GM13977 (cell line): Measurements from ENCODE around the gene DMXL2.

Source experiments
- DNase-seq: peaks from one replicate; pipeline ENCODE4 v3.0.0; 2012; ENCODE audit warnings: low spot score
- in situ Hi-C: fragments of 300-500 bp; cut with MboI; formaldehyde crosslinking; loops from one replicate; pipeline ENCODE4 v1.12.0; 2022; ENCODE audit warnings: low sequenced_read_pairs, low pct_unique_long_range_greater_than_20kb, mixed read lengths, inconsistent platforms; ENCODE audit not compliant: unreplicated experiment
- TF ChIP-seq, protein P1 (sequence below): IDR thresholded peaks from 2 replicates; pipeline ENCODE4 v1.5.1; 2012; ENCODE audit warnings: mild to moderate bottlenecking, control low read depth; ENCODE audit not compliant: insufficient read depth; ENCODE audit errors: extremely low read depth, missing control alignments

DMXL2 gene

DNA sequence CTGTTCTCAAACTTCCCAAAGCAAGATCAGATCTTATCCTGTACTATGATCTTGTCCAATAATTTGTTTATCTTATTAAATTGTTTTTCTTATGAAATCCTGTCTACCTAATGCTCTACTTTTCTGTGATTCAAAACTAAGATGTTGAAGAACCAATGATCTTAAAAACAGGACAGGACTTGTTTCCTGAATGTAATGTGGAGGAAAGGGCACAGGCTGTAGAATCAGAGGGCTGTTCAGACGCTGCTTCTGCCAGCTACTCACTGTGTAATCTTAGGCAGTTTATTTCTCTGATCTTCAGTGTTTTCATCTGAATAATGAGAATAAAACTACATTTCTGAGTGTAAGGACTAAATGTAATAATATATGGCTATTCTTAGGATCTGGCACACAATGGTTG is 20.1 kb upstream of the DMXL2 start:
- no peak for DNase-seq
- TF ChIP-seq, protein P1, sequence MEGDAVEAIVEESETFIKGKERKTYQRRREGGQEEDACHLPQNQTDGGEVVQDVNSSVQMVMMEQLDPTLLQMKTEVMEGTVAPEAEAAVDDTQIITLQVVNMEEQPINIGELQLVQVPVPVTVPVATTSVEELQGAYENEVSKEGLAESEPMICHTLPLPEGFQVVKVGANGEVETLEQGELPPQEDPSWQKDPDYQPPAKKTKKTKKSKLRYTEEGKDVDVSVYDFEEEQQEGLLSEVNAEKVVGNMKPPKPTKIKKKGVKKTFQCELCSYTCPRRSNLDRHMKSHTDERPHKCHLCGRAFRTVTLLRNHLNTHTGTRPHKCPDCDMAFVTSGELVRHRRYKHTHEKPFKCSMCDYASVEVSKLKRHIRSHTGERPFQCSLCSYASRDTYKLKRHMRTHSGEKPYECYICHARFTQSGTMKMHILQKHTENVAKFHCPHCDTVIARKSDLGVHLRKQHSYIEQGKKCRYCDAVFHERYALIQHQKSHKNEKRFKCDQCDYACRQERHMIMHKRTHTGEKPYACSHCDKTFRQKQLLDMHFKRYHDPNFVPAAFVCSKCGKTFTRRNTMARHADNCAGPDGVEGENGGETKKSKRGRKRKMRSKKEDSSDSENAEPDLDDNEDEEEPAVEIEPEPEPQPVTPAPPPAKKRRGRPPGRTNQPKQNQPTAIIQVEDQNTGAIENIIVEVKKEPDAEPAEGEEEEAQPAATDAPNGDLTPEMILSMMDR: no peak
- in situ Hi-C loops: no loop called here

DNA sequence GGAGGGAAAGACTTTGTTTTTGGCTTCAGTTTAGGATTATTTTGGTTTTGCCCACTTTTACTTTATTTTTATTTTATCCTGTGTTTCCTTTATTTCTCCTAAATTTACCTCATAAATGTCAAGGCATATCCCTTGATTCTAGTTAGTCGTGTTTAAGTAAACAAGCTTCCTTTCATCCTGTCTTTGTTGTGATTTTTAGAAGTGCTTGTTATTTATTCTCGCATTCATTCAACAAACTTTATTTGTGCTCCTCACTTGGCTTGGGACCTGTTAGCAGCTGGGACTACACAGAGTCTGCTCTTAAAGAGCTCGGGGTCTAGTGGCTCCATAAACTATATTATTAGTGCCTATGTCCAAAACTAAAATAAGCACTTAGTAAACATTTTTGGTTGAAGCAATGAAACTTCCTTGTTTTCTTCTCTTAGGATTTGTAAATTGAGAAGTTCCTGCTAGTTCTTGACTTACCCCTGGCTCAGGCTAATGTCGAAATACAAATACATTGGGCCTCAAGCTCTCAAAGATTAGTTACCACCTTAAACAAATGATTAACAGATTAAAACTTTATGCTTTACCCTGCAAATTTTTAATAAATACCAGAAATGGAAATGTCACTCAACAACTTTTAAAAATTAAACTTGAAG is 19.0 kb upstream of the DMXL2 start:
- in situ Hi-C loops: no loop called here
- DNase-seq: no peak

DNA sequence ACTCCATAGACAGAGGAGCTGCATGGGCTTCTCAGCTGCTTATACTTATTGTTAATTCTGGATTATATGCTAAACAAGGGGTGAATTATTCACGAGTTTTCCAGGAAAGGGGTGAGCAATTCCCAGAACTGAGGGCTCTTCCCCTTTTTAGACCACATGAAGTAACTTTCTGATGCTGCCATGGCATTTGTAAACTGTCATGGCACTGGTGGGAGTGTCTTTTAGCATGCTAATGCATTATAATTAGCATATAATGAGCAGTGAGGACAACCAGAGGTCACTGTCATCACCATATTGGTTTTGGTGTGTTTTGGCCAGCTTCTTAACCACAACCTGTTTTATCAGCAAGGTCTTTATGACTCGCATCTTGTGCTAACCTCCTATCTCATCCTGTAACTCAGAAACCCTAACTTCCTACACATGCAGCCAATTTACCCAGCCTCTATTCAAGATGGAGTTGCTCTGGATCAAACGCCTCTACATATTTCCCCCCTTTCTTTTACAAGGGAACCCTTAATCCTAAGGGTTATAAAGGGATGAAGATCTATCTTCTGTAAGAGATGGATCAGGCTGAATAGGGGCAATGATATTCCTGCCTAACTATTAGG is 12.1 kb upstream of the DMXL2 start:
- TF ChIP-seq, protein P1: no peak
- in situ Hi-C loops: no loop called here
- DNase-seq: no peak

More for the DNA sequence above, 19.0 kb upstream of the DMXL2 start:
- TF ChIP-seq, protein P1: no peak

DNA sequence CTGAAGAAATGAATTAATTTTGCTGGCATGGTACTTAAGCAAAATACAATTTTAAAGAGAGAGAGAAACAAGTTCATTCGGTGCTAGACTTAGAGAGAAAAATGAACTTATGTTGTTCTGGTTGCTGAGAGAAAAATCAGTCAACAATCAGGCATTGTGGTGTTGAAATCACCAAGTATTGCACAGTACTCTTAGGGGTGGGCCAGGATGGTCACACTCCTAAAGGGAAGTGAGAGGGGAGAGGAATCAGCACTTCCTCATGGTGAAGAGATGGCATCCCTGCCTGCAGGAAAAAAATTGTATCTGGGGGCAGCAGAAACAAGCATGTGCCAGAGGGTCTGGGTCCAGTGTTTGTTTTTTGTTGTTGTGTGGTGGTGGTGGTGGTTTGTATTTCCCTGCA is 7.0 kb upstream of the DMXL2 start:
- in situ Hi-C loops: no loop called here
- DNase-seq: no peak
- TF ChIP-seq, protein P1: no peak

DNA sequence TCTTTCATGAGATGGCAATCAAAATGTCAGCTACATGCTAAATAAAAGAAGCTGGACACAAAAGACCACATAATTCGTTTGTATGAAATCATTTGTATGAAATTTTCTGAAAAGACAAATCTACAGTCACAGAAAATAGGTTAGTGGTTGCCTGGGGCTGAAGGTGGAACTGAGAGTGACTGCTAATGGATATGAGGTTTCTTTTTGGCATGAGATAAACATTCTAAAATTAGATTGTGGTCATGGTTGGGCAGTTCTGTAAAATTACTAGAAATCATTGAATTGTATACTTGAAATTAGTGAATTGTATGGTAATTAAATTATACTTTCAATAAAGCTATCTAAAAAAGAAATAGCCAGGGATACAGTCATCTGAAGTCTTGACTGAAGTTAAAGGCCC is 2.7 kb upstream of the DMXL2 start:
- peak; percentile 55 for DNase-seq
- in situ Hi-C loops: no loop called here
- TF ChIP-seq, protein P1: no peak

DNA sequence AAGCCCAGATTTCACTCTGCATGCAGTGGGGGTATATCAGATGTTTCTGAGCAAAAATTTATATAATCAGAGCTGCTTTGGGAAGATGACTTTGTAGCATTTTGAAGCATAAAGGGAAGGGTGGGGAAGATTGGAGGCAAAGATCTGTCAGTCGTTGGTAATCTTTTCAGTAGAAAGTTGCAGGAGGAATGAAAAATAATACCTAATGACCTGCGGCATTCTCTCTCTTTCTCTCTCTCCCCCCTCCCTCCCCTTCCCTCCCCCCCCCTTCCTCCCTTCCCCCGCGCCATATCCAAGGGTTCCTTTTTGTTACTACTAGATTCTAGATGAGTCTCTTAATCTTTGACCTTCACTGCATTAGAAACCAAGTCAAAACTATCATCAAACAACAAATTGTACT is 1.5 kb upstream of the DMXL2 start:
- in situ Hi-C loops: no loop called here
- TF ChIP-seq, protein P1: no peak
- DNase-seq: no peak
